ENCODE results near the gene BBS9. TPM values are rescaled to one million over a fixed set of nuclear protein-coding genes. Genes with fewer than 3 reads are reported as not detected.

Gene BBS9
- total and polyA plus RNA-seq, 2 of the 4 experiments (the other 2 are of a cell fraction) = 7.9 to 9.5 TPM

GRCh38 chr7:33184828-33185227 lies 55.5 kb downstream of the BBS9 start:
- no peaks in the 10 kb centered on the region; the same call in 1 of the 2 replicates for H3K9me3 ChIP-seq (ENCODE audit: control insufficient read depth, insufficient read depth, low read length)
- 0 out of 2 replicates have a peak overlapping the region, but pooled peaks have one; percentile 6 for H2BK20ac ChIP-seq (ENCODE audit: low read depth, low read length)
- no peaks in the 10 kb centered on the region for H3K4me1 ChIP-seq (ENCODE audit: control insufficient read depth, insufficient read depth, low read length)
- H3K14ac ChIP-seq (replicated peaks; ENCODE audit: low read depth, low read length) = no peak overlapping the region
- ChIA-PET POLR2A (ENCODE audit: unreplicated experiment) (no interaction called here), CTCF (interaction anchor here (0.6 to 0.9 kb wide), 3 partner anchors 54 to 498 kb away, joined by 3 to 4 read pairs (median 3); no protein-coding TSS in a partner anchor)
- no peaks in the 10 kb centered on the region; the same call in 1 of the 2 replicates for H3K9me1 ChIP-seq (ENCODE audit: insufficient read depth, low read length)
- intact Hi-C loops (cut with micrococcal nuclease) = loop anchor here (2.0 to 10.0 kb wide), 5 partner anchors 57 to 902 kb away; partner anchors contain the start of gene BMPER
- in situ Hi-C loops (cut with MboI; ENCODE audit: low sequenced_read_pairs) = no loop called here
- TF ChIP-seq USF2 (IDR thresholded peaks at IDR 0.05; ENCODE audit: low read depth, low read length) (no peak), MXI1 (IDR thresholded peaks at IDR 0.05; ENCODE audit: borderline replicate concordance, low read depth, low read length) (no peak), MAFK (IDR thresholded peaks at IDR 0.05; ENCODE audit: low read depth, low read length) (no peak), RCOR1 (IDR thresholded peaks at IDR 0.05; ENCODE audit: insufficient replicate concordance, low read length) (no peak), ELK1 (IDR thresholded peaks at IDR 0.05; ENCODE audit: borderline replicate concordance, low read depth, low read length) (no peak), MAZ (IDR thresholded peaks at IDR 0.05; ENCODE audit: borderline replicate concordance, low read depth, low read length) (no peak), CHD1 (IDR thresholded peaks at IDR 0.05; ENCODE audit: low read depth, low read length) (no peak), POLR2A (IDR thresholded peaks at IDR 0.05; ENCODE audit: low read depth, low read length) (no peak), SMC3 (IDR thresholded peaks at IDR 0.05; ENCODE audit: low read depth, low read length) (no peak), RFX5 (IDR thresholded peaks at IDR 0.05; ENCODE audit: low read depth, low read length) (no peak), RAD21 (IDR thresholded peaks at IDR 0.05; ENCODE audit: low read length) (no peak), CEBPB (IDR thresholded peaks at IDR 0.05; ENCODE audit: low read depth, low read length) (no peak), CTCF (conservative IDR thresholded peaks at IDR 0.05; ENCODE audit: low read depth, low read length) (no peak), BHLHE40 (IDR thresholded peaks at IDR 0.05; ENCODE audit: low read depth, low read length) (no peak), NFE2L2 (IDR thresholded peaks at IDR 0.05; ENCODE audit: low read depth, low read length) (no peak), FOS (IDR thresholded peaks at IDR 0.05; ENCODE audit: low read depth, low read length) (no peak)
- BruUV-seq (replicated peaks) = no TSS peak
- H4K20me1 ChIP-seq (ENCODE audit: insufficient read depth, low read length) = no peaks in the 10 kb centered on the region
- H3K27ac ChIP-seq (ENCODE audit: insufficient read depth, low read length) = no peak overlapping the region
- H3K9ac ChIP-seq (ENCODE audit: low read depth, low read length) = no peak overlapping the region
- H3K23ac ChIP-seq (ENCODE audit: low read depth, low read length) = no peak overlapping the region
- dilution Hi-C loops (cut with HindIII; ENCODE audit: low sequenced_read_pairs, unreplicated experiment) = no loop called here
- no peak overlapping the region for H2BK120ac ChIP-seq (ENCODE audit: low read depth, low read length)
- DNase-seq (no peak), ATAC-seq (ENCODE audit: low read depth) (no peak)
- no peak overlapping the region for H4K91ac ChIP-seq (ENCODE audit: insufficient read depth, low read depth, low read length)
- H3K27me3 ChIP-seq (ENCODE audit: control insufficient read depth, insufficient read depth, low read length) = no peaks in the 10 kb centered on the region
- no peak overlapping the region for H3K4me2 ChIP-seq (ENCODE audit: low read depth, low read length)
- no peak overlapping the region for H3K18ac ChIP-seq (ENCODE audit: low read depth, low read length)
- H4K8ac ChIP-seq (ENCODE audit: low read depth in 2 of 2, low read length in 2 of 2) = no peak overlapping the region
- no peaks in the 10 kb centered on the region for H3K79me1 ChIP-seq (ENCODE audit: low read depth in 1 of 2, low read length in 2 of 2)
- H3K36me3 ChIP-seq (ENCODE audit: control insufficient read depth, insufficient read depth, low read length) = peaks cover 4% of the 10 kb centered on the region; the same call in 1 of the 2 replicates
- no peak overlapping the region for H3K4ac ChIP-seq (ENCODE audit: low read depth, low read length)
- no peak overlapping the region for H2AK5ac ChIP-seq (ENCODE audit: low read depth, low read length)
- H2BK15ac ChIP-seq (ENCODE audit: low read depth, low read length) = no peak overlapping the region
- H2AK9ac ChIP-seq (replicated peaks; ENCODE audit: low read depth, low read length, poor library complexity) = no peak overlapping the region
- H3K56ac ChIP-seq (ENCODE audit: extremely low read depth, insufficient read depth, low read length) = no peak overlapping the region
- no peak overlapping the region for H2BK5ac ChIP-seq (ENCODE audit: low read depth, low read length, poor library complexity, severe bottlenecking)
- no peak overlapping the region for H2AFZ ChIP-seq (replicated peaks; ENCODE audit: low read length, poor library complexity)
- H4K5ac ChIP-seq (ENCODE audit: low read depth, low read length) = no peak overlapping the region
- H3K4me3 ChIP-seq (ENCODE audit: insufficient read depth, low read depth, low read length) = no peak overlapping the region
- WGBS, 2 experiments (ENCODE audit: extremely low coverage in 2 of 2, insufficient read length in 1 of 2) = no CpG with 5 or more reads among the region's 1 CpG
